HG02840 (cell line): ENCODE data around the gene TRPC4.
"Not testable (repeated sequence)": the region's sequence is repeated elsewhere in the genome, so short reads cannot be mapped to it uniquely, and the experiment has no call there.

ENCODE experiments used
- ATAC-seq: cut with Tn5 transposase; IDR thresholded peaks from one replicate; pipeline ENCODE4 v1.9.1; 2021; ENCODE audit warnings: mild to moderate bottlenecking, moderate library complexity, moderate number of reproducible peaks; ENCODE audit not compliant: unreplicated experiment, low FRiP score

The TRPC4 gene

GRCh38 chr13:37835392-37835791 lies 34.2 kb downstream of the TRPC4 start:
- ATAC-seq: no peak

- ATAC-seq: no peak
These were observed 36.2 kb downstream of the TRPC4 start for GRCh38 chr13:37833411-37833810.

GRCh38 chr13:37816276-37816675 lies 53.3 kb downstream of the TRPC4 start:
- ATAC-seq: no peak

GRCh38 chr13:37811441-37811840 lies 58.1 kb downstream of the TRPC4 start:
- ATAC-seq: no peak

- ATAC-seq: no peak
These were observed 62.9 kb downstream of the TRPC4 start for GRCh38 chr13:37806666-37807065.

GRCh38 chr13:37797631-37798030 lies 71.9 kb downstream of the TRPC4 start:
- no peak for ATAC-seq

GRCh38 chr13:37796795-37797194 lies 72.8 kb downstream of the TRPC4 start:
- ATAC-seq: not testable (repeated sequence)

- no peak for ATAC-seq
These were observed 74.2 kb downstream of the TRPC4 start for GRCh38 chr13:37795326-37795725.

- ATAC-seq: no peak
These were observed 77.9 kb downstream of the TRPC4 start for GRCh38 chr13:37791699-37792098.

- ATAC-seq: no peak
These were observed 81.2 kb downstream of the TRPC4 start for GRCh38 chr13:37788346-37788745.

- ATAC-seq: no peak
These were observed 91.9 kb downstream of the TRPC4 start for GRCh38 chr13:37777676-37778075.

- no peak for ATAC-seq
These were observed 93.7 kb downstream of the TRPC4 start for GRCh38 chr13:37775871-37776270.

- no peak for ATAC-seq
These were observed 96.9 kb downstream of the TRPC4 start for GRCh38 chr13:37772644-37773043.

- ATAC-seq: no peak
These were observed 100.0 kb downstream of the TRPC4 start for GRCh38 chr13:37769545-37769944.

- no peak for ATAC-seq
These were observed 100.5 kb downstream of the TRPC4 start for GRCh38 chr13:37769078-37769477.

GRCh38 chr13:37766502-37766901 lies 103.1 kb downstream of the TRPC4 start:
- ATAC-seq: no peak

GRCh38 chr13:37755349-37755748 lies 114.2 kb downstream of the TRPC4 start:
- no peak for ATAC-seq

GRCh38 chr13:37753776-37754175 lies 115.8 kb downstream of the TRPC4 start:
- ATAC-seq: no peak

- ATAC-seq: no peak
These were observed 117.4 kb downstream of the TRPC4 start for GRCh38 chr13:37752146-37752545.

GRCh38 chr13:37751025-37751424 lies 118.5 kb downstream of the TRPC4 start:
- ATAC-seq: no peak

- ATAC-seq: no peak
These were observed 120.7 kb downstream of the TRPC4 start for GRCh38 chr13:37748913-37749312.

- ATAC-seq: no peak
These were observed 122.4 kb downstream of the TRPC4 start for GRCh38 chr13:37747071-37747612.

GRCh38 chr13:37741536-37741935 lies 128.0 kb downstream of the TRPC4 start:
- no peak for ATAC-seq
